Activated T-helper 1 cell treated with anti-CD3 and anti-CD28 coated beads, Interleukin-12 subunit alpha, Interleukin-12 subunit beta, Interleukin-2, Interleukin-4 antibody, amounts not matched to agents 30 ng/mL and 10 ng/mL and 1 ng/mL, durations not matched to agents 14 hours and 24 hours and 36 hours (primary cell): ENCODE data around the gene CMTM3. TPM values are rescaled to one million over a fixed set of nuclear protein-coding genes. Genes with fewer than 3 reads are reported as not detected.

Experiments
- total RNA-seq: library from RNA; stranded (reverse); gene quantifications from 2 replicates; pipeline ENCODE4 v1.2.3, GENCODE V29; 2022

Gene CMTM3
- total RNA-seq, 1 donor from 2014 or later: 93.1 TPM

Other genes starting within 250 kb of the CMTM3 start
- gene CDH5, start 238.0 kb upstream of the CMTM3 start, total RNA-seq: not detected in 2 replicates
- not detected in 2 replicates for gene BEAN1, start 177.4 kb upstream of the CMTM3 start, total RNA-seq
- 7.3 and 8.4 TPM in 2 replicates for gene TK2, start 54.6 kb upstream of the CMTM3 start, total RNA-seq
- gene CKLF, start 52.1 kb upstream of the CMTM3 start, total RNA-seq: 153 and 159 TPM in 2 replicates
- gene CMTM1, start 38.3 kb upstream of the CMTM3 start, total RNA-seq: 12.5 and 13.9 TPM in 2 replicates
- 0.80 and 1.2 TPM in 2 replicates for gene CMTM2, start 25.2 kb upstream of the CMTM3 start, total RNA-seq
- gene CMTM4, start 92.0 kb downstream of the CMTM3 start, total RNA-seq: 3.3 and 3.9 TPM in 2 replicates
- gene DYNC1LI2, start 146.9 kb downstream of the CMTM3 start, total RNA-seq: 55.7 and 60.3 TPM in 2 replicates
- 0.29 TPM in 1 of 2 replicates, not detected in the other for gene TERB1, start 196.9 kb downstream of the CMTM3 start, total RNA-seq
- 114 and 120 TPM in 2 replicates for gene NAE1, start 226.3 kb downstream of the CMTM3 start, total RNA-seq
- gene CA7, start 239.7 kb downstream of the CMTM3 start, total RNA-seq: 0.13 and 0.39 TPM in 2 replicates